Ishikawa (cell line): ENCODE measurements around the gene C19orf44.

ENCODE experiments used
- CEBPB ChIP-seq: IDR thresholded peaks from 2 replicates; pipeline ENCODE4 v1.6.1; 2012
- CREB1 ChIP-seq: IDR thresholded peaks from 2 replicates; pipeline ENCODE4 v1.6.1; 2012; ENCODE audit warnings: low read depth
- EP300 ChIP-seq: IDR thresholded peaks from 2 replicates; pipeline ENCODE4 v1.6.1; 2012; ENCODE audit warnings: borderline replicate concordance
- RAD21 ChIP-seq: IDR thresholded peaks from 2 replicates; pipeline ENCODE4 v1.6.1; 2012; ENCODE audit warnings: low read depth
- TAF1 ChIP-seq: IDR thresholded peaks from 2 replicates; pipeline ENCODE4 v1.6.1; 2012; ENCODE audit warnings: low read depth, mild to moderate bottlenecking
- TCF12 ChIP-seq: IDR thresholded peaks from 2 replicates; pipeline ENCODE4 v1.6.1; 2012; ENCODE audit warnings: low read depth
- TEAD4 ChIP-seq: IDR thresholded peaks from 2 replicates; pipeline ENCODE4 v1.6.1; 2012
- YY1 ChIP-seq: IDR thresholded peaks from 2 replicates; pipeline ENCODE4 v1.6.1; 2012; ENCODE audit warnings: low read depth
- ZBTB7A ChIP-seq: IDR thresholded peaks from 2 replicates; pipeline ENCODE4 v1.6.1; 2012; ENCODE audit warnings: low read depth
- TF ChIP-seq, protein P1 (sequence below): IDR thresholded peaks from 2 replicates; pipeline ENCODE4 v1.6.1; 2012
- TF ChIP-seq, protein P2 (sequence below): IDR thresholded peaks from 2 replicates; pipeline ENCODE4 v1.6.1; 2012; ENCODE audit warnings: low read depth, mild to moderate bottlenecking

DNA sequence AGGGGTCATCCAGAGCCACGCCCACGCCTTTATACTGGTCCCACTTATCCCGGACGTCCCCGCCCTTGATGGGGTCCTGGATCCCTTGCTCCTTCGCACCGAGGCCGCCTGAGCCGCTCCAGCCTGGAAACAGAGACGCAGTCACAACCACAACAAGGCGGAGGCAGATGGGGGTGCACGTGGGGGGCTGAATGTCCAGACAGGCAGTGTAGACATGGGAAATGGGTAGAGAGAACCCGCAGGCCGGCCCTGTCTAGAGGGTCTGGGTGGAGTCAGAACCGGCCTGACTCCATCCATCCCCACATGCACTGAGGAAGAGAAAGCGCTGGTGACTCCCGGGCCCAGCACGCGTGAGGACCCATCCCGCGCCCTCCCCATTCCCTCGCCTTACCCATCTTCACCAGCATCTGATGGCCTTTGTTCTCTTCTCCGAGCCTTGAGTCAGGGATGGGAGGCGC lies 23.1 kb downstream of the C19orf44 start:
- TF ChIP-seq, protein P1, sequence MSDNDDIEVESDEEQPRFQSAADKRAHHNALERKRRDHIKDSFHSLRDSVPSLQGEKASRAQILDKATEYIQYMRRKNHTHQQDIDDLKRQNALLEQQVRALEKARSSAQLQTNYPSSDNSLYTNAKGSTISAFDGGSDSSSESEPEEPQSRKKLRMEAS, result no peak
- TF ChIP-seq CREB1 (no peak), EP300 (no peak), RAD21 (no peak), YY1 (no peak), TCF12 (no peak), TEAD4 (no peak), TAF1 (no peak), ZBTB7A (no peak), CEBPB (no peak)
- TF ChIP-seq, protein P2, sequence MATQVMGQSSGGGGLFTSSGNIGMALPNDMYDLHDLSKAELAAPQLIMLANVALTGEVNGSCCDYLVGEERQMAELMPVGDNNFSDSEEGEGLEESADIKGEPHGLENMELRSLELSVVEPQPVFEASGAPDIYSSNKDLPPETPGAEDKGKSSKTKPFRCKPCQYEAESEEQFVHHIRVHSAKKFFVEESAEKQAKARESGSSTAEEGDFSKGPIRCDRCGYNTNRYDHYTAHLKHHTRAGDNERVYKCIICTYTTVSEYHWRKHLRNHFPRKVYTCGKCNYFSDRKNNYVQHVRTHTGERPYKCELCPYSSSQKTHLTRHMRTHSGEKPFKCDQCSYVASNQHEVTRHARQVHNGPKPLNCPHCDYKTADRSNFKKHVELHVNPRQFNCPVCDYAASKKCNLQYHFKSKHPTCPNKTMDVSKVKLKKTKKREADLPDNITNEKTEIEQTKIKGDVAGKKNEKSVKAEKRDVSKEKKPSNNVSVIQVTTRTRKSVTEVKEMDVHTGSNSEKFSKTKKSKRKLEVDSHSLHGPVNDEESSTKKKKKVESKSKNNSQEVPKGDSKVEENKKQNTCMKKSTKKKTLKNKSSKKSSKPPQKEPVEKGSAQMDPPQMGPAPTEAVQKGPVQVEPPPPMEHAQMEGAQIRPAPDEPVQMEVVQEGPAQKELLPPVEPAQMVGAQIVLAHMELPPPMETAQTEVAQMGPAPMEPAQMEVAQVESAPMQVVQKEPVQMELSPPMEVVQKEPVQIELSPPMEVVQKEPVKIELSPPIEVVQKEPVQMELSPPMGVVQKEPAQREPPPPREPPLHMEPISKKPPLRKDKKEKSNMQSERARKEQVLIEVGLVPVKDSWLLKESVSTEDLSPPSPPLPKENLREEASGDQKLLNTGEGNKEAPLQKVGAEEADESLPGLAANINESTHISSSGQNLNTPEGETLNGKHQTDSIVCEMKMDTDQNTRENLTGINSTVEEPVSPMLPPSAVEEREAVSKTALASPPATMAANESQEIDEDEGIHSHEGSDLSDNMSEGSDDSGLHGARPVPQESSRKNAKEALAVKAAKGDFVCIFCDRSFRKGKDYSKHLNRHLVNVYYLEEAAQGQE, result no peak
